Measurements from ENCODE around the gene ITPR1. TPM values are rescaled to one million over a fixed set of nuclear protein-coding genes. Genes with fewer than 3 reads are reported as not detected.

The ITPR1 gene
- total RNA-seq, 4 donors from 2014 or later = 56.1 to 71.2 (median 61.9) TPM

DNA sequence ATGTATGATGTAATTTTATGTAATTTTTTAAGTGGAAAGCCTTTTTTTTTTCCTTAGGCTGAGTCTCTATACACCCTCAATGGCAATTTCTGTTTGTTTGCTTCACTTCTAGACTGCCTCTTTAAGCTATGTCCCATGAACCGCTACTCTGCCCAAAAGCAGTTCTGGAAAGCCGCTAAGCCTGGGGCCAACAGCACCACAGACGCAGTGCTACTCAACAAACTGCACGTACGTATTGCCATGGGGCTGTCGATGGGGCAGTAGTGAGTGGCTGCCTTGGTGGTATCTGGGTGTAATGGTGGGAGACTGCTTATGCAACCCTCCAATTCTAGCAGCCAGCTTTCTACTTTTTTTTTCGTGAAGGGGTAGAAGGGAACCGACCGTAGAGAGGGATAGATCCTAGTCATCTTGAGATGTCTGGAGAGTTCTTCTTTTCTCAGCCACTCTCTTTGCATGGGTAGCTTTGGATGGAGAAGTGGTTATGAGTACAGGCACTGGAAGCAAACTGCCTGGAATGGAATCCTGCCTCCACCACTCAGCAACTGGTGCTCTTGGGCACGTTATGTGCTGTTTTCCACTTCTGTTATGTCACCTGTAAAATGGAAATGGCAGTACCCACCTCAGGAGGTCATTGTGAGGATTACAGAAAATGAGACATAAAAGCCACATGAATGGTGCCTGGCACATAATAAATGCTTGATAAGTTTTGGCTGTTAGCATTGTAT is 134.7 kb downstream of the ITPR1 start:
- Histone ChIP-seq H3K27ac (no peak overlapping the region), H3K9me3 (no peaks in the 10 kb centered on the region), H3K4me1 (no peaks in the 10 kb centered on the region), H3K27me3 (no peaks in the 10 kb centered on the region), H3K36me3 (peaks cover 0 to 4% (median 0%) of the 10 kb centered on the region in 3 donors), H3K4me3 (no peak overlapping the region)
- no peak for DNase-seq (ENCODE audit: low spot score in 2 of 2)
- TF ChIP-seq EP300 (IDR thresholded peaks at IDR 0.05) = no peak
- TF ChIP-seq POLR2A (IDR thresholded peaks at IDR 0.05) = no peak
- TF ChIP-seq, protein P1, sequence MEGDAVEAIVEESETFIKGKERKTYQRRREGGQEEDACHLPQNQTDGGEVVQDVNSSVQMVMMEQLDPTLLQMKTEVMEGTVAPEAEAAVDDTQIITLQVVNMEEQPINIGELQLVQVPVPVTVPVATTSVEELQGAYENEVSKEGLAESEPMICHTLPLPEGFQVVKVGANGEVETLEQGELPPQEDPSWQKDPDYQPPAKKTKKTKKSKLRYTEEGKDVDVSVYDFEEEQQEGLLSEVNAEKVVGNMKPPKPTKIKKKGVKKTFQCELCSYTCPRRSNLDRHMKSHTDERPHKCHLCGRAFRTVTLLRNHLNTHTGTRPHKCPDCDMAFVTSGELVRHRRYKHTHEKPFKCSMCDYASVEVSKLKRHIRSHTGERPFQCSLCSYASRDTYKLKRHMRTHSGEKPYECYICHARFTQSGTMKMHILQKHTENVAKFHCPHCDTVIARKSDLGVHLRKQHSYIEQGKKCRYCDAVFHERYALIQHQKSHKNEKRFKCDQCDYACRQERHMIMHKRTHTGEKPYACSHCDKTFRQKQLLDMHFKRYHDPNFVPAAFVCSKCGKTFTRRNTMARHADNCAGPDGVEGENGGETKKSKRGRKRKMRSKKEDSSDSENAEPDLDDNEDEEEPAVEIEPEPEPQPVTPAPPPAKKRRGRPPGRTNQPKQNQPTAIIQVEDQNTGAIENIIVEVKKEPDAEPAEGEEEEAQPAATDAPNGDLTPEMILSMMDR (IDR thresholded peaks at IDR 0.05) = no peak
- WGBS, 2 donors = 87 to 90% methylated on average over 10 of the region's 10 CpGs

DNA sequence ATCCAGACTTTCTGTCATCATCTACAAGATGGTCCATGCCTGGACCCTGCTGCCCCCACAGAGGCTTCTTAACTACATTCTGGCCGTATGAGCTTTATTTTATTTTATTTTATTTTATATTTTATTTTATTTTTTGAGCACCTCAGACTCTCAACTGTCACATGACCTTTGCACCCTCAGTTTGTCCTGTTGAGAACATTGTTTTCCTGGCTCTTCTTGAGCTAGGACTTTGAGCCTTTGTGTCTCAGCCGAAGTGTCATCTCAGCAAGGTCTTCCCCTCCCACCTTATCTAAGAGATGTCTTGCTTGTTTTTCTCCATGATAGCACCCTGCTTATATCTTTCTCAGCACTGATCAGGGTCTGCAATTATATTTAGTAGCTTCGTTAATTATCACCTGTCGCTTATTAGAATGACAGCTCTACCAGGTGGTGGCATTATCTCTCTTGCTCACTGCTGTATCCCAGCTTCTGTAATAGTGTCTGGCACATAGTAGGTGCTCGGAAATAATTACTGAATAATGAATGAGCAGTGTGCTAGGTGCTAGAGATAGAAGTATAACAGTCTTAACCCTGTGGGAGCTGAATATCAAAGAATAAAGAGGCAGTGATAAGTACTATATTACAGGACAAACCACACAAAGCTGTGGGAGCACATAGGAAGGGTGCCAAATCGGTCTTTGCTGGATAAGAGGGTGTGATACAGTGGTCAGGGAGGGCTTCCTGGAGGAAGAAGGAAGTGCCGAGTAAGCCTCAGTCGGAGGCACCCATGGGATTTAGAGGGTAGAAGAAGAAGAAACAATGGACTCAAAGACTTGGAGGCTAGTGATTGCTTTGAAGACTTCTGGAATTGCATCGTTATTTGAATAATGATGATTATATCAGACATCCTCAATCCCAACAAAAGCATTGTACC is 136.2 kb downstream of the ITPR1 start:
- no peak overlapping the region for H3K27ac ChIP-seq
- peaks cover 0 to 4% (median 0%) of the 10 kb centered on the region in 3 donors for H3K36me3 ChIP-seq
- TF ChIP-seq EP300 (IDR thresholded peaks at IDR 0.05) = no peak
- TF ChIP-seq, protein P1 (IDR thresholded peaks at IDR 0.05) = no peak
- no peak for TF ChIP-seq POLR2A (IDR thresholded peaks at IDR 0.05)
- DNase-seq (ENCODE audit: low spot score in 2 of 2) = no peak
- WGBS, 2 donors = 82 to 84% methylated on average over 9 of the region's 9 CpGs
- no peaks in the 10 kb centered on the region for H3K27me3 ChIP-seq
- H3K4me1 ChIP-seq = no peaks in the 10 kb centered on the region
- H3K9me3 ChIP-seq = no peaks in the 10 kb centered on the region
- no peak overlapping the region for H3K4me3 ChIP-seq

DNA sequence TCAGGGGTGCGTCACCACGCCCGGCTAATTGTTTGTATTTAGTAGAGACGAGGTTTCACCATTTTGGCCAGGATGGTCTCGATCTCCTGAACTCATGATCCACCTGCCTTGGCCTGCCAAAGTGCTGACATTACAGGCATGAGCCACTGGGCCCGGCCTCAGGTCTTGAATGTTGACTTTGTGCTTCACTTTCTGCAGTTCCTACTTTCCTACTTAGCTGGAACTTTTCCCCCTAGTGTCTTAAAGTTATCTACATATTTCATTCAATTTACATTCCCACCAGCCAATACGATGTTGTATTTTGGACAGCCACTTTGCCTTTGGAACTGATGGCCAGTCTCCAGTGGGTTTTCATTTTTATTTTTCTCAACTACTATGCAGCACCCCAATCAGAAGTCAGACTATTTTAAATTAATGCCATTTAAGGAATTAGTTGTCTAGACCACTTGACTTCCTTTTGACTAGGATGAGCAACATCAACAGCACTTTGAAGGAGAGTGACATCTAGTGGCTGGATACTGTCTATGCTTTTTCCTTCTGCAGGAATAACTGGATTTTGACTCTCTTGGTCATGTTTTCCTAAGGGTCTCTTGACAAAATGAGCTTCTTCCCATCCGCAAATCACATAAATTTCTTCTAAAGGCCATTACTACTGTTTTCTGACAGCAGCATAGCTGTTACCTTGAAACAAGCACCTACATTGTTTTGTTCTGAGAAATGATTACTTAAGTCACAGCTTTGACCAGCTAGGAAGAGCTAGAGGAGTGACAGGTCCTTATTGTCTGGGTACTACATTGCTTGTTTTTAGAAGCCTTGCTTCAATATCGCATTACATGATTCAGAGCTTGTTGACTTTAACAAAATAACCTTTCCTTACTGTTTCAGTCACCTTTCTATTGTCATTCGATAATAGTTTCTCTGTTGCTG is 140.2 kb downstream of the ITPR1 start:
- Histone ChIP-seq H3K36me3 (peaks cover 0 to 4% (median 0%) of the 10 kb centered on the region in 3 donors), H3K4me1 (no peaks in the 10 kb centered on the region), H3K4me3 (no peak overlapping the region), H3K27me3 (no peaks in the 10 kb centered on the region), H3K9me3 (no peaks in the 10 kb centered on the region), H3K27ac (no peak overlapping the region)
- peak in 1 of 2 donors; percentile 27 for DNase-seq (ENCODE audit: low spot score in 2 of 2)
- no peak for TF ChIP-seq POLR2A (IDR thresholded peaks at IDR 0.05)
- TF ChIP-seq, protein P1 (IDR thresholded peaks at IDR 0.05) = peak; percentile 76 to 83 (median 80)
- WGBS, 2 donors = 66 to 67% methylated on average over 10 of the region's 10 CpGs

DNA sequence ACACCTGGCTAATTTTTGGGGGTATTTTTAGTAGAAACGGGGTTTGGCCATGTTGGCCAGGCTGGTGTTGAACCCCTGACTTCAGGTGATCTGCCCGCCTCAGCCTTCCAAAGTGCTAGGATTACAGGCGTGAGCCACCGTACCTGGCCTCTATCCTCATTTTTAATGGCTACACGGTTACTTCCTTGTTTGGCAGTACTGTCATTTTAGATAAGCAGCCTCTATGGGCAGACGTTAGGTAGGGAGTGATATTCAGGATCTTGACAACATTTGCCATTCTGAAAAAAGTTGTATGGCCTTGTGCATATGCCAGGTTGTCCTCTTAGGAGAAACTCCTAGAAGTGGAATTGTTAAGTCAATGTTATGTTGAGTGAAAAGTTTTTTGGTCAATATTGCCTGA is 141.7 kb downstream of the ITPR1 start:
- WGBS, 2 donors = 88 to 90% methylated on average over 6 of the region's 6 CpGs
- H3K36me3 ChIP-seq = no peaks in the 10 kb centered on the region
- H3K27ac ChIP-seq = no peak overlapping the region
- DNase-seq (ENCODE audit: low spot score in 2 of 2) = no peak
- H3K4me3 ChIP-seq = no peak overlapping the region
- no peaks in the 10 kb centered on the region for H3K9me3 ChIP-seq
- no peak for TF ChIP-seq POLR2A (IDR thresholded peaks at IDR 0.05)
- TF ChIP-seq EP300 (IDR thresholded peaks at IDR 0.05) = no peak
- TF ChIP-seq, protein P1 (IDR thresholded peaks at IDR 0.05) = no peak
- no peaks in the 10 kb centered on the region for H3K4me1 ChIP-seq
- H3K27me3 ChIP-seq = no peaks in the 10 kb centered on the region
